Measurements from ENCODE around the gene MAPK4. TPM values are rescaled to one million over a fixed set of nuclear protein-coding genes. Genes with fewer than 3 reads are reported as not detected.
"Not testable (repeated sequence)": the region's sequence is repeated elsewhere in the genome, so short reads cannot be mapped to it uniquely, and the experiment has no call there.

Gene MAPK4
- total RNA-seq, 5 donors from 2014 or later (not counting 1 experiment from before 2014, with no cell fraction given): 0.06 TPM; not detected in 4

DNA sequence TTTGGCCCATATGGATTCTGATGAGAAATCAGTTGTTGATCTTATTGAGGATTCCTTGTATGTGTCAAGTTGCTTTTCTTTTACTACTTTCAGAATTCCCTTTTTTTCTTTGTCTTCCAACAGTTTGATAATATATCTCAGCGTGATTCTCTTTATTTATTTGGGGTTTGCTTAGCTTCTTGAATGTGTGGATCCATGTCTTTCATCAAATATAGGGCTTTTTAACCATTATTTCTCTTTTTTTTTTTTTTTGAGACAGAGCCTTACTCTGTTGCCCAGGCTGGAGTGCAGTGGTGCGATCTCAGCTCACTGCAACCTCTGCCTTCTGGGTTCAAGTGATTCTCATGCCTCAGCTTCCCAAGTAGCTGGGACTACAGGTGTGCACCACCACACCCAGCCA is 26.1 kb upstream of the MAPK4 start:
- H3K36me3 Mint-ChIP-seq; H3K27me3 ChIP-seq (replicated peaks in 1 of 2; ENCODE audit: control insufficient read depth in 2 of 2, extremely low read depth in 1 of 2, insufficient read depth in 2 of 2, low read length in 1 of 2); H3K4me3 ChIP-seq (ENCODE audit: control insufficient read depth in 1 of 2, extremely low read depth in 1 of 2, low read length in 1 of 2); H3K4me1 ChIP-seq (ENCODE audit: control insufficient read depth in 1 of 2, extremely low read depth in 1 of 2, insufficient read depth in 2 of 2, low read length in 2 of 2); POLR2A ChIA-PET; H3K27ac ChIP-seq (ENCODE audit: low read length); H3K27ac Mint-ChIP-seq; H3K36me3 ChIP-seq (ENCODE audit: control insufficient read depth in 2 of 2, extremely low read depth in 1 of 2, insufficient read depth in 1 of 2, low read length in 1 of 2); H3K4me3 Mint-ChIP-seq; H3K9me3 ChIP-seq; DNase-seq; CTCF ChIA-PET; ATAC-seq (replicated peaks in 1 of 4); H3K4me1 Mint-ChIP-seq: not testable (repeated sequence)
- WGBS (ENCODE audit: insufficient coverage): no CpG with 5 or more reads among the region's 2 CpGs
- H3K27me3 Mint-ChIP-seq: peaks cover 0 to 12% of the 10 kb centered on the region in 2 donors
- H3K9me3 Mint-ChIP-seq: peaks cover 27 to 35% (median 30%) of the 10 kb centered on the region in 3 donors

DNA sequence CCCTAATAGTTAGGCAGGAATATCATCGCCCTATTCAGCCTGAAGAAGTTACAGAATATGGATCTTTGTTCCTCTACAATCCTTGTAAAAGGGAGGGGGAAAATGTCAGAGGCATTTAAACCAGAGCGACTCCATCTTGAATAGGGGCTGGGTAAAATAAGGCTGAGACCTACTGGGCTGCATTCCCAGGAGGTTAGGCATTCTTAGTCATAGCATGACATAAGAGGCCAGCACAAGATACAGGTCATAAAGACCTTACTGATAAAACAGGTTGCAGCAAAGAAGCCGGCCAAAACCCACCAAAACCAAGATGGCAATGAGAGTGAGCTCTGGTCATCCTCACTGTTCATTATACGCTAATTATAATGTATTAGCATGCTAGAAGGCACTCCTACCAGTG is 15.4 kb upstream of the MAPK4 start:
- peaks cover 0 to 14% of the 10 kb centered on the region in 2 donors for H3K27me3 Mint-ChIP-seq
- H3K4me3 ChIP-seq (ENCODE audit: control insufficient read depth in 1 of 2, extremely low read depth in 1 of 2, low read length in 1 of 2); H3K36me3 Mint-ChIP-seq; H3K9me3 ChIP-seq; H3K27ac Mint-ChIP-seq; H3K4me1 ChIP-seq (ENCODE audit: control insufficient read depth in 1 of 2, extremely low read depth in 1 of 2, insufficient read depth in 2 of 2, low read length in 2 of 2); POLR2A ChIA-PET; H3K4me1 Mint-ChIP-seq; H3K4me3 Mint-ChIP-seq; H3K9me3 Mint-ChIP-seq; DNase-seq; H3K27me3 ChIP-seq (replicated peaks in 1 of 2; ENCODE audit: control insufficient read depth in 2 of 2, extremely low read depth in 1 of 2, insufficient read depth in 2 of 2, low read length in 1 of 2); H3K27ac ChIP-seq (ENCODE audit: low read length); ATAC-seq (replicated peaks in 1 of 4); H3K36me3 ChIP-seq (ENCODE audit: control insufficient read depth in 2 of 2, extremely low read depth in 1 of 2, insufficient read depth in 1 of 2, low read length in 1 of 2); CTCF ChIA-PET: not testable (repeated sequence)
- 86% methylated on average over 1 of the region's 4 CpGs for WGBS (ENCODE audit: insufficient coverage)

DNA sequence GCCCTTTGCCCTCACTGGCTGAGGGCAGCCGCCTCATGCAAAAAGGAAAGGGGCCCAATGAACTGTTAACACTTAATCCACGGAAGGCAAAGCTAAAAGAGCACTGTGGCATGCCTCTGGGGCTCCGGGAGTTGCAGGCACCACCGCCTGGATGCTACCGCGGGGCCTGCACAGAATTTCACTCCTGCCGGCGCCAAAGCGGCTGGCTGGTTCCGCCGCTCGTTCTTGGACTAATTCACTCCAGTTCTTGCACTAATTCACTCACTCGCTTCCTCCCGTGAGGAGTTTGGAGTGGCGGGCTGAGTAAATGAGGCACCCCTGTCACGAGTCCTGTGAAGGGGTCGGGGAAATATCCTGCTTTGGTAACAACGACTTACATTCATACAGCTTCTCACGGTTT is 14.0 kb upstream of the MAPK4 start:
- H3K9me3 Mint-ChIP-seq: peaks cover 0 to 8% (median 0%) of the 10 kb centered on the region in 3 donors
- no peak overlapping the region for H3K4me3 Mint-ChIP-seq
- no peak for ATAC-seq (replicated peaks in 1 of 4)
- Histone ChIP-seq H3K36me3 (ENCODE audit: control insufficient read depth in 2 of 2, extremely low read depth in 1 of 2, insufficient read depth in 1 of 2, low read length in 1 of 2) (no peaks in the 10 kb centered on the region), H3K4me1 (ENCODE audit: control insufficient read depth in 1 of 2, extremely low read depth in 1 of 2, insufficient read depth in 2 of 2, low read length in 2 of 2) (no peaks in the 10 kb centered on the region), H3K27ac (ENCODE audit: low read length) (no peak overlapping the region), H3K27me3 (replicated peaks in 1 of 2; ENCODE audit: control insufficient read depth in 2 of 2, extremely low read depth in 1 of 2, insufficient read depth in 2 of 2, low read length in 1 of 2) (peaks cover 0 to 2% of the 10 kb centered on the region in 2 experiments), H3K9me3 (peaks cover 2% of the 10 kb centered on the region), H3K4me3 (ENCODE audit: control insufficient read depth in 1 of 2, extremely low read depth in 1 of 2, low read length in 1 of 2) (no peak overlapping the region)
- no peaks in the 10 kb centered on the region for H3K4me1 Mint-ChIP-seq
- peaks cover 3 to 14% of the 10 kb centered on the region in 2 donors for H3K27me3 Mint-ChIP-seq
- no peaks in the 10 kb centered on the region for H3K36me3 Mint-ChIP-seq
- DNase-seq: no peak
- no peak overlapping the region for H3K27ac Mint-ChIP-seq
- CTCF ChIA-PET: no interaction called here
- POLR2A ChIA-PET: no interaction called here
- WGBS (ENCODE audit: insufficient coverage): 84% methylated on average over 11 of the region's 19 CpGs

DNA sequence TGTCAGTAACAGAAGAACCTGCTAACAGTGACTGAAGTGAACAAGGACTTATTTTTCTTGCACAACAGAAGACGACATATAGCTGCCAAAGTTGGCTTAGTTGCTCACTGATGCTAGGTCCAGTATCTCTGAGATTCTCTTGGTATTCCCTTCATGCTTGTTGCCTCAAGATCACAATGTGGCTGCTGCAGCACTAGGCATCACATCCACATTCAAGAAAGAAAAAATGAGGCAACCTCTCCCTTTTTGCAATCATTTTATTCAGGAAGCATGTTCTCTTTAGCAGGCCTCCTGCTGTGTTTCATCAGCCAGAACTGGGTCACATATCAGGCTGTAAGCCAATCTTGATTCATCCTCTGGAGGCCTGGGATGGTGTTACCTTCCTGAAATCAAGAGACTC is 11.7 kb upstream of the MAPK4 start:
- Mint-ChIP-seq H3K4me1 (no peaks in the 10 kb centered on the region), H3K27me3 (peaks cover 11 to 17% of the 10 kb centered on the region in 2 donors), H3K9me3 (peaks cover 0 to 3% (median 0%) of the 10 kb centered on the region in 3 donors), H3K27ac (no peak overlapping the region), H3K4me3 (no peak overlapping the region), H3K36me3 (no peaks in the 10 kb centered on the region)
- no peaks in the 10 kb centered on the region for H3K36me3 ChIP-seq (ENCODE audit: control insufficient read depth in 2 of 2, extremely low read depth in 1 of 2, insufficient read depth in 1 of 2, low read length in 1 of 2)
- no peak overlapping the region for H3K4me3 ChIP-seq (ENCODE audit: control insufficient read depth in 1 of 2, extremely low read depth in 1 of 2, low read length in 1 of 2)
- H3K4me1 ChIP-seq (ENCODE audit: control insufficient read depth in 1 of 2, extremely low read depth in 1 of 2, insufficient read depth in 2 of 2, low read length in 2 of 2): no peaks in the 10 kb centered on the region
- DNase-seq: no peak
- no peak for ATAC-seq (replicated peaks in 1 of 4)
- ChIA-PET CTCF (no interaction called here), POLR2A (no interaction called here)
- no peaks in the 10 kb centered on the region for H3K27me3 ChIP-seq (replicated peaks in 1 of 2; ENCODE audit: control insufficient read depth in 2 of 2, extremely low read depth in 1 of 2, insufficient read depth in 2 of 2, low read length in 1 of 2)
- 63% methylated on average over 1 of the region's 1 CpG for WGBS (ENCODE audit: insufficient coverage)
- peaks cover 2% of the 10 kb centered on the region for H3K9me3 ChIP-seq
- H3K27ac ChIP-seq (ENCODE audit: low read length): no peak overlapping the region

DNA sequence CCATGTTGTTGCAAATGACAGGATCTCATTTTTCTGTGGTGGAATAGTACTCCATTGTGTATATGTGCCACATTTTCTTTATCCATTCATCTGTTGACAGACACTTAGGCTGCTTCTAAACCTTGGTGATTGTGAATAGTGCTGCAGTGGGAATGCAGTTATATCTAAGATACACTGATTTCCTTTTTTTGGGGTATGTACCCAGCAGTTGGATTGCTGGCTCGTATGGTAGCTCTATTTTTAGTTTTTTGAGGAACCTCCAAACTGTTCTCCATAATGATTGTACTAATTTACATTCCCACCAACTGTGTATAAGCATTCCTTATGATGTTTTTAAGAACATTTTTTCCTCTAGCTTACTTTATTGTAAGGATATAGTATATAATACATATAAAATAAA is 8.2 kb upstream of the MAPK4 start:
- CTCF ChIA-PET: not testable (repeated sequence)

DNA sequence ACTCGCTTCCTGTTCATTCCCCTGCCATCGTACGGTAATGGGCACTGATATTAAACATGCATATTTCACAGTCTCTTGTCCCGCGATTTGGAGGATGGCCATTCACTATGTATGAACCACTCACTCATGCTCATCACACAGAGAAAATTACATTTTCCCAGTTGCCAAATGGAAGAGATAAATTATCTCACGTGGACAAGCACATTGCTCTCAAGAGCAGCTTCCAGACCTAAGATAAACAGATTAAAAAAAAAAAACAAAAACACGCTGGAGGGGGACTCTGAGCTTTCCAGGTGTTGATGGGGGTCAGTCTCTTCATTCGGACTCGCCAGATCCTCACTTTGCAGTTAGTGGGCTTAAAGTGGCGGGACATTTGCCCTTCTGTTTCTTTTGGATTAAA is 1.7 kb upstream of the MAPK4 start:
- Mint-ChIP-seq H3K9me3 (peaks cover 4 to 14% (median 10%) of the 10 kb centered on the region in 3 donors), H3K27ac (no peak overlapping the region), H3K4me3 (no peak overlapping the region), H3K36me3 (no peaks in the 10 kb centered on the region), H3K4me1 (peaks cover 0 to 12% (median 12%) of the 10 kb centered on the region in 3 donors), H3K27me3 (peaks cover 66 to 69% of the 10 kb centered on the region in 2 donors)
- 60% methylated on average over 1 of the region's 10 CpGs for WGBS (ENCODE audit: insufficient coverage)
- no peak for ATAC-seq (replicated peaks in 1 of 4)
- DNase-seq: no peak
- CTCF ChIA-PET: no interaction called here
- H3K4me1 ChIP-seq (ENCODE audit: control insufficient read depth in 1 of 2, extremely low read depth in 1 of 2, insufficient read depth in 2 of 2, low read length in 2 of 2): peaks cover 0 to 10% of the 10 kb centered on the region in 2 experiments
- POLR2A ChIA-PET: no interaction called here
- H3K4me3 ChIP-seq (ENCODE audit: control insufficient read depth in 1 of 2, extremely low read depth in 1 of 2, low read length in 1 of 2): no peak overlapping the region
- peaks cover 6 to 30% of the 10 kb centered on the region in 2 experiments for H3K27me3 ChIP-seq (replicated peaks in 1 of 2; ENCODE audit: control insufficient read depth in 2 of 2, extremely low read depth in 1 of 2, insufficient read depth in 2 of 2, low read length in 1 of 2)
- no peak overlapping the region for H3K27ac ChIP-seq (ENCODE audit: low read length)
- H3K9me3 ChIP-seq: no peaks in the 10 kb centered on the region
- H3K36me3 ChIP-seq (ENCODE audit: control insufficient read depth in 2 of 2, extremely low read depth in 1 of 2, insufficient read depth in 1 of 2, low read length in 1 of 2): no peaks in the 10 kb centered on the region

More for the DNA sequence above, 8.2 kb upstream of the MAPK4 start:
- Mint-ChIP-seq H3K27me3 (peaks cover 33 to 35% of the 10 kb centered on the region in 2 donors), H3K9me3 (peaks cover 4 to 14% (median 10%) of the 10 kb centered on the region in 3 donors)
- H3K4me3 ChIP-seq (ENCODE audit: control insufficient read depth in 1 of 2, extremely low read depth in 1 of 2, low read length in 1 of 2); H3K36me3 ChIP-seq (ENCODE audit: control insufficient read depth in 2 of 2, extremely low read depth in 1 of 2, insufficient read depth in 1 of 2, low read length in 1 of 2); H3K36me3 Mint-ChIP-seq; ATAC-seq (replicated peaks in 1 of 4); H3K27ac Mint-ChIP-seq; H3K27ac ChIP-seq (ENCODE audit: low read length); H3K9me3 ChIP-seq; H3K4me3 Mint-ChIP-seq; POLR2A ChIA-PET; H3K4me1 Mint-ChIP-seq; H3K27me3 ChIP-seq (replicated peaks in 1 of 2; ENCODE audit: control insufficient read depth in 2 of 2, extremely low read depth in 1 of 2, insufficient read depth in 2 of 2, low read length in 1 of 2); DNase-seq; H3K4me1 ChIP-seq (ENCODE audit: control insufficient read depth in 1 of 2, extremely low read depth in 1 of 2, insufficient read depth in 2 of 2, low read length in 2 of 2): not testable (repeated sequence)
- no CpG with 5 or more reads among the region's 1 CpG for WGBS (ENCODE audit: insufficient coverage)
